Natural killer cell (primary cell): ENCODE results near the gene ZEB2. TPM values are rescaled to one million over a fixed set of nuclear protein-coding genes. Genes with fewer than 3 reads are reported as not detected.
A peak's percentile ranks its signal among the peaks of the same experiment; 100 is the strongest.

Source experiments
- ATAC-seq, 3 donors: fragments of 150-1000 bp in 2 of 3; fragments of 200-7000 bp in 1 of 3; cut with Tn5 transposase; 1 replicate in 1 of 3; 2 replicates in 2 of 3; pipeline ENCODE4 v1.10.0; 2021; ENCODE audit warnings: mild to moderate bottlenecking in 2 of 3, moderate library complexity in 2 of 3
- DNase-seq, 2 donors: peaks; one replicate each; pipeline versions ENCODE4 v3.0.0 to v3.0.0-alpha.2; 2013 to 2021; ENCODE audit warnings: mixed read lengths in 1 of 2
- H3K27ac ChIP-seq: one replicate; pipeline ENCODE4 v1.5.1; 2013; ENCODE audit warnings: mild to moderate bottlenecking, low read length
- H3K27me3 ChIP-seq: one replicate; pipeline ENCODE4 v1.6.1; 2013; ENCODE audit warnings: low read length; ENCODE audit not compliant: control insufficient read depth, insufficient read depth
- H3K36me3 ChIP-seq: one replicate; pipeline ENCODE4 v1.6.1; 2013; ENCODE audit warnings: low read length; ENCODE audit not compliant: control insufficient read depth, insufficient read depth
- H3K4me1 ChIP-seq: one replicate; pipeline ENCODE4 v1.6.1; 2013; ENCODE audit warnings: low read length; ENCODE audit not compliant: control insufficient read depth, insufficient read depth
- H3K4me3 ChIP-seq: one replicate; pipeline ENCODE4 v1.5.1; 2013; ENCODE audit warnings: low read length
- H3K9me3 ChIP-seq: one replicate; pipeline ENCODE4 v1.6.1; 2013; ENCODE audit warnings: low read length; ENCODE audit not compliant: control insufficient read depth, insufficient read depth
- H3K27ac Mint-ChIP-seq, 2 donors: one replicate each; pipeline ENCODE4 v1.8.0; 2022; ENCODE audit warnings: mild to moderate bottlenecking in 2 of 2, mixed read lengths in 2 of 2, moderate library complexity in 1 of 2
- H3K27me3 Mint-ChIP-seq, 2 donors: one replicate each; pipeline ENCODE4 v1.8.0; 2022; ENCODE audit warnings: low read depth in 2 of 2, mixed read lengths in 2 of 2
- H3K36me3 Mint-ChIP-seq: one replicate; pipeline ENCODE4 v1.8.0; 2022; ENCODE audit warnings: mixed read lengths
- H3K4me1 Mint-ChIP-seq, 2 donors: one replicate each; pipeline ENCODE4 v1.8.0; 2022; ENCODE audit warnings: mixed read lengths in 2 of 2
- H3K4me3 Mint-ChIP-seq: one replicate; pipeline ENCODE4 v1.8.0; 2022; ENCODE audit warnings: mild to moderate bottlenecking, moderate library complexity, mixed read lengths
- H3K9me3 Mint-ChIP-seq, 2 donors: one replicate each; pipeline ENCODE4 v1.8.0; 2022; ENCODE audit warnings: mixed read lengths in 2 of 2
- CTCF ChIP-seq: fragments of 200-600 bp; IDR thresholded peaks from one replicate; pipeline ENCODE4 v1.8.0; 2022; ENCODE audit warnings: antibody characterized with exemption
- WGBS: methylation state at CpG from one replicate; pipeline ENCODE4 v1.1.7; 2013; ENCODE audit warnings: missing lambda C conversion rate; ENCODE audit not compliant: insufficient coverage; 5-methylcytosine and 5-hydroxymethylcytosine counted together
- intact Hi-C: fragments of 100-400 bp; cut with micrococcal nuclease; formaldehyde crosslinking; loops from one replicate; pipeline ENCODE4 v1.14.2; 2022
- total RNA-seq, 4 donors: library from RNA; stranded (reverse); fragments of 120-200 nt in 1 of 4; gene quantifications; one replicate each; pipeline versions ENCODE4 v1.2.3 to v1.2.4, GENCODE V29; 2013 to 2022

ZEB2 gene
- total RNA-seq, 3 donors from 2014 or later (not counting 1 experiment from before 2014, with no cell fraction given): 718 to 1,143 (median 944) TPM

GRCh38 chr2:144445196-144445595 is 74.7 kb downstream of the ZEB2 start:
- no peak for TF ChIP-seq CTCF
- whole genome bisulfite sequencing: 100% methylated on average over 1 of the region's 1 CpG
- intact Hi-C loops: no loop called here
- no peaks in the 10 kb centered on the region for H3K27me3 ChIP-seq
- H3K36me3 ChIP-seq: peaks cover 4% of the 10 kb centered on the region
- H3K27ac Mint-ChIP-seq: peak overlapping the region in 1 of 2 donors; percentile 44
- peak overlapping the region; percentile 13 for H3K27ac ChIP-seq
- H3K36me3 Mint-ChIP-seq: peaks cover 8% of the 10 kb centered on the region
- no peaks in the 10 kb centered on the region for H3K27me3 Mint-ChIP-seq
- H3K9me3 Mint-ChIP-seq: no peaks in the 10 kb centered on the region
- peaks cover 17% of the 10 kb centered on the region for H3K4me1 ChIP-seq
- peaks cover 78% of the 10 kb centered on the region in 2 donors for H3K4me1 Mint-ChIP-seq
- ATAC-seq (no peak), DNase-seq (no peak)
- peak overlapping the region; percentile 29 for H3K4me3 Mint-ChIP-seq
- H3K9me3 ChIP-seq: no peaks in the 10 kb centered on the region
- no peak overlapping the region for H3K4me3 ChIP-seq

GRCh38 chr2:144443837-144444817 is 75.8 kb downstream of the ZEB2 start:
- H3K4me1 Mint-ChIP-seq: peaks cover 79 to 83% of the 10 kb centered on the region in 2 donors
- DNase-seq: no peak
- no peaks in the 10 kb centered on the region for H3K9me3 Mint-ChIP-seq
- peak overlapping the region in 1 of 2 donors; percentile 44 for H3K27ac Mint-ChIP-seq
- peak in 1 of 3 donors; percentile 4 for ATAC-seq
- H3K27me3 Mint-ChIP-seq: no peaks in the 10 kb centered on the region
- 76% methylated on average over 6 of the region's 6 CpGs for WGBS
- peak overlapping the region; percentile 35 for H3K4me3 Mint-ChIP-seq
- peaks cover 8% of the 10 kb centered on the region for H3K36me3 Mint-ChIP-seq
- H3K4me1 ChIP-seq: peaks cover 19% of the 10 kb centered on the region
- peaks cover 4% of the 10 kb centered on the region for H3K36me3 ChIP-seq
- H3K27me3 ChIP-seq: no peaks in the 10 kb centered on the region
- peak overlapping the region; percentile 31 for H3K27ac ChIP-seq
- no peaks in the 10 kb centered on the region for H3K9me3 ChIP-seq
- H3K4me3 ChIP-seq: no peak overlapping the region
- intact Hi-C loops: no loop called here
- no peak for TF ChIP-seq CTCF

- ATAC-seq: no peak
- Histone ChIP-seq H3K9me3 (no peaks in the 10 kb centered on the region), H3K27ac (no peak overlapping the region), H3K27me3 (no peaks in the 10 kb centered on the region), H3K4me1 (peaks cover 10% of the 10 kb centered on the region), H3K4me3 (no peak overlapping the region), H3K36me3 (peaks cover 6% of the 10 kb centered on the region)
- no peaks in the 10 kb centered on the region for H3K27me3 Mint-ChIP-seq
- H3K9me3 Mint-ChIP-seq: no peaks in the 10 kb centered on the region
- H3K36me3 Mint-ChIP-seq: peaks cover 8% of the 10 kb centered on the region
- DNase-seq: no peak
- H3K4me3 Mint-ChIP-seq: no peak overlapping the region
- H3K4me1 Mint-ChIP-seq: peaks cover 81 to 85% of the 10 kb centered on the region in 2 donors
- no peak for TF ChIP-seq CTCF
- intact Hi-C loops: no loop called here
- H3K27ac Mint-ChIP-seq: peak overlapping the region in 1 of 2 donors; percentile 92
- 100% methylated on average over 1 of the region's 2 CpGs for WGBS
Observed at GRCh38 chr2:144441711-144442141, 78.2 kb downstream of the ZEB2 start.
